Testis (tissue), 3 donors: ENCODE data around the gene HSF5. TPM values are rescaled to one million over a fixed set of nuclear protein-coding genes. Genes with fewer than 3 reads are reported as not detected.

Experiments
- polyA plus RNA-seq: library from polyadenylated mRNA; stranded (reverse); fragments of 350-450 nt; fragmentation: Illumina TruSeq; extraction: RNeasy Lipid Tissue Mini Kit (QIAGEN cat#74804); gene quantifications from one replicate; pipeline ENCODE4 v1.2.3, GENCODE V29; 2014; ENCODE audit warnings: low read depth, low replicate concordance; ENCODE audit not compliant: insufficient read depth
- total RNA-seq, 2 donors: library from RNA; depleted of rRNA; stranded (reverse); fragments of >200 nt; gene quantifications; one replicate each; pipeline ENCODE4 v1.2.3, GENCODE V29; 2016

HSF5 gene
- total and polyA plus RNA-seq, 3 donors from 2014 or later: 40.0 to 119 (median 57.8) TPM

Other genes with a start within 250 kb of the HSF5 start
- gene LPO, start 249.8 kb downstream of the HSF5 start, total RNA-seq: 1 to 10 TPM; 1.8 to 2.0 TPM
- gene LPO, start 249.8 kb downstream of the HSF5 start, polyA plus RNA-seq: 2.7 TPM
- gene MPO, start 207.5 kb downstream of the HSF5 start, total RNA-seq: 1 to 10 TPM in 1 of 2 donors, under 1 TPM in 1; 0.87 to 1.1 TPM
- gene MPO, start 207.5 kb downstream of the HSF5 start, polyA plus RNA-seq: 0.87 TPM
- 10 to 100 TPM in 1 of 2 donors, 1 to 10 TPM in 1; 7.2 to 13.0 TPM for gene TSPOAP1, start 159.6 kb downstream of the HSF5 start, total RNA-seq
- 8.2 TPM for gene TSPOAP1, start 159.6 kb downstream of the HSF5 start, polyA plus RNA-seq
- 10 to 100 TPM; 59.3 to 64.4 TPM for gene SUPT4H1, start 136.2 kb downstream of the HSF5 start, total RNA-seq
- gene SUPT4H1, start 136.2 kb downstream of the HSF5 start, polyA plus RNA-seq: 98.5 TPM
- gene RNF43, start 70.9 kb downstream of the HSF5 start, total RNA-seq: 10 to 100 TPM; 15.6 to 22.7 TPM
- 9.7 TPM for gene RNF43, start 70.9 kb downstream of the HSF5 start, polyA plus RNA-seq
- 100 to 1,000 TPM; 146 to 183 TPM for gene MTMR4, start 26.2 kb upstream of the HSF5 start, total RNA-seq
- 59.3 TPM for gene MTMR4, start 26.2 kb upstream of the HSF5 start, polyA plus RNA-seq
- 10 to 100 TPM; 27.7 to 37.2 TPM for gene TEX14, start 203.6 kb upstream of the HSF5 start, total RNA-seq
- gene TEX14, start 203.6 kb upstream of the HSF5 start, polyA plus RNA-seq: 96.5 TPM
- gene RAD51C, start 204.2 kb upstream of the HSF5 start, total RNA-seq: 10 to 100 TPM; 44.5 to 63.4 TPM
- 53.5 TPM for gene RAD51C, start 204.2 kb upstream of the HSF5 start, polyA plus RNA-seq